Measurements from ENCODE around the gene EPN2. TPM values are rescaled to one million over a fixed set of nuclear protein-coding genes. Genes with fewer than 3 reads are reported as not detected.
"Not testable (repeated sequence)": the region's sequence is repeated elsewhere in the genome, so short reads cannot be mapped to it uniquely, and the experiment has no call there.

The EPN2 gene
- total and polyA plus RNA-seq, 12 donors: 12.0 to 53.8 (median 22.5) TPM

DNA sequence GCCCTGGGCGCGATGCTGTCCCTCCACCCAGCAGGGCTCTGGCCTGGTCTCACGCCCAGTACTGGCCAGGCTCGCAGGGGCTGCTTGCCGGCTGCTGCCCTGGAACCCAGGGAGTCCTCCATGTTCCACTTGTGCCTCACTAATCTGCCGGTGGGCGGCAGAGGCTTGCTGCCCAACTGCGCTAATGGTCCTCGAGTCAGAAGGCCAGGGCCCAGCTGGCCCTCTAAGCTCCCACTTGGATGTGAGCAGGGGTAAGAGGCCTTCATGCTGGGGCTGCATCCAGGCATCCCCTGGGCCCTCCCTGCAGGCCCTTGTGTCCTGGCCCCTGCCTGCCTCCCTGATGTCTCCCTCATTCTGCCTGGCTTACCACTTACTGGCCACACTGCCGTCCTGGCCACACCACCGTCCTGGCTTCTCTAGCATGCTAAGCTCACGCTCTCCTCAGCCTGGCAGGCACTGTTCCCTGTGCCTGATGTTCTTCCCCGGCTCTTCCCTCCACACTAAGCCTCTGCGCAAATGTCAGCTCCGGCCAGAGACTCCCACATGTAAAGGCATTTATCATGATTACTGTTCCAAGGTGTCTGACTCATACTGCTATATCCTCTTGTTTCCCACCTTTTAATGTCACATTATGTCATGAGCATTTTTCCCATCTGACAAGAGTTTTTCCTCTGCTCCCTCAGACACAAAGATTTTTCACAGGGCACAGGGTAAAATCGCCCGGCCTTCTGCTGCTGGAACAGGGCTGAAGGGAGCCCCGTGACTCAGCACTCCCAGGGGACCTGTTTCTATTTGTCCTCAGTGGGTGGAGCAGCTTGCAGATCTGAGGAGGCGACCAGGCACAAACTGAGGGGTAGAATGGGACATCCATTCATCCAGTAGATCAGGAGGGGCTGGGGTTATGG lies 109.4 kb downstream of the EPN2 start:
- intact Hi-C loops (cut with DNase I): no loop called here
- DNase-seq: peak; percentile 54 to 85 (median 81)
- 33 to 56% (median 53%) methylated on average over 10 to 19 of the region's 19 CpGs for WGBS, 4 donors
- no peaks in the 10 kb centered on the region for H3K9me3 ChIP-seq (replicated peaks in 1 of 3)
- no peaks in the 10 kb centered on the region for H3K36me3 ChIP-seq (replicated peaks in 1 of 2)
- H3K4me1 ChIP-seq (replicated peaks in 1 of 2): peaks cover 12 to 28% of the 10 kb centered on the region in 2 donors
- no peak overlapping the region for H3K4me3 ChIP-seq
- no peak for TF ChIP-seq POLR2A (IDR thresholded peaks at IDR 0.05)
- TF ChIP-seq, protein P1, sequence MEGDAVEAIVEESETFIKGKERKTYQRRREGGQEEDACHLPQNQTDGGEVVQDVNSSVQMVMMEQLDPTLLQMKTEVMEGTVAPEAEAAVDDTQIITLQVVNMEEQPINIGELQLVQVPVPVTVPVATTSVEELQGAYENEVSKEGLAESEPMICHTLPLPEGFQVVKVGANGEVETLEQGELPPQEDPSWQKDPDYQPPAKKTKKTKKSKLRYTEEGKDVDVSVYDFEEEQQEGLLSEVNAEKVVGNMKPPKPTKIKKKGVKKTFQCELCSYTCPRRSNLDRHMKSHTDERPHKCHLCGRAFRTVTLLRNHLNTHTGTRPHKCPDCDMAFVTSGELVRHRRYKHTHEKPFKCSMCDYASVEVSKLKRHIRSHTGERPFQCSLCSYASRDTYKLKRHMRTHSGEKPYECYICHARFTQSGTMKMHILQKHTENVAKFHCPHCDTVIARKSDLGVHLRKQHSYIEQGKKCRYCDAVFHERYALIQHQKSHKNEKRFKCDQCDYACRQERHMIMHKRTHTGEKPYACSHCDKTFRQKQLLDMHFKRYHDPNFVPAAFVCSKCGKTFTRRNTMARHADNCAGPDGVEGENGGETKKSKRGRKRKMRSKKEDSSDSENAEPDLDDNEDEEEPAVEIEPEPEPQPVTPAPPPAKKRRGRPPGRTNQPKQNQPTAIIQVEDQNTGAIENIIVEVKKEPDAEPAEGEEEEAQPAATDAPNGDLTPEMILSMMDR (IDR thresholded peaks at IDR 0.05): no peak
- no peaks in the 10 kb centered on the region for H3K27me3 ChIP-seq
- peak overlapping the region in 4 of 5 donors; percentile 15 to 79 (median 50) for H3K27ac ChIP-seq

DNA sequence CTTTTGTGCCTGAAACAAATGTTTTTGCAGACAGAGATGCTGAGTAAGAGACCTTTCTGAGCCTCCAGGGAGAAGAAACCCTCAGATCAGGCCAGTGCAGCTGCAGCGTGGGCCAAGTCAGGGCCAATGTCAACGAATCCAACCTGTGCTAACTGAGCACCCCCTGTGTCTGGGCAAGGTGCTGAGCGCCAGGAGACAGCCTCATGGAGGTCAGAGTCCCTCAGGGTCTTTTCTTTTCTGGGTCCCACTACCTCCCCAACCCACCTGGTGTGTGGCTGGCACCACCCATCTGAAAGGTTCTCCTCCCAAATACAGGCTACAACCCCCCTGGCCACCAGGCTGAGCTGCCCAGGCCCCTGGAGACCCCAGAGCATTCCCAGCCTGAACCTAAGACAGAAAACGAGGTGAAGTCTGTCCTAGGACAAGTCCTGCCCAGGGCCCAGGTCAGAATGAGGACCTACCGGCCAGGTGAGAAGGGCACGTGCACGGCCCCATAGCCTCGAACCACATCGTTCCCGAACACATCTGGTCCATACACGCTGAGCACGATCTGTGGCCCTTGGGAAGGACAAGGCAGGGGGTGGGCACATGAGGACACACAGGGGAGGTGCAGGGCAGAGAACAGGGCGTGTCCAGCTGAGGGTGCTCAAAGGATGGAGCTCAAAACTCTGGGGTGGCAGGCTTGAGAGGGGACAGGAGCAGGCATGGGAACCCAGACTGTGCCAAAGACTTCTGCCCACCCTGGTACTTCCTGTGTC lies 110.3 kb downstream of the EPN2 start:
- Histone ChIP-seq H3K27ac (peak overlapping the region in 3 of 5 donors; percentile 37 to 79 (median 64)), H3K4me1 (replicated peaks in 1 of 2) (peaks cover 12 to 28% of the 10 kb centered on the region in 2 donors), H3K27me3 (no peaks in the 10 kb centered on the region), H3K9me3 (replicated peaks in 1 of 3) (no peaks in the 10 kb centered on the region), H3K36me3 (replicated peaks in 1 of 2) (no peaks in the 10 kb centered on the region), H3K4me3 (no peak overlapping the region)
- TF ChIP-seq, protein P1 (IDR thresholded peaks at IDR 0.05): no peak
- no peak for TF ChIP-seq POLR2A (IDR thresholded peaks at IDR 0.05)
- intact Hi-C loops (cut with DNase I): no loop called here
- DNase-seq: peak in 5 of 7 donors; percentile 14 to 53 (median 16)
- 87 to 94% (median 91%) methylated on average over 12 to 13 of the region's 13 CpGs for WGBS, 4 donors

- H3K27ac ChIP-seq: peak overlapping the region in 1 of 5 donors; percentile 64
- peaks cover 12 to 28% of the 10 kb centered on the region in 2 donors for H3K4me1 ChIP-seq (replicated peaks in 1 of 2)
- H3K9me3 ChIP-seq (replicated peaks in 1 of 3): no peaks in the 10 kb centered on the region
- TF ChIP-seq, protein P1 (IDR thresholded peaks at IDR 0.05): no peak
- no peak for TF ChIP-seq POLR2A (IDR thresholded peaks at IDR 0.05)
- intact Hi-C loops (cut with DNase I): no loop called here
- no peaks in the 10 kb centered on the region for H3K27me3 ChIP-seq
- no peak overlapping the region for H3K4me3 ChIP-seq
- 89 to 96% (median 92%) methylated on average over 9 of the region's 9 CpGs for WGBS, 4 donors
- DNase-seq: peak in 5 of 7 donors; percentile 6 to 39 (median 13)
- H3K36me3 ChIP-seq (replicated peaks in 1 of 2): no peaks in the 10 kb centered on the region
These were observed 111.0 kb downstream of the EPN2 start for GRCh38 chr17:19348081-19348650.

DNA sequence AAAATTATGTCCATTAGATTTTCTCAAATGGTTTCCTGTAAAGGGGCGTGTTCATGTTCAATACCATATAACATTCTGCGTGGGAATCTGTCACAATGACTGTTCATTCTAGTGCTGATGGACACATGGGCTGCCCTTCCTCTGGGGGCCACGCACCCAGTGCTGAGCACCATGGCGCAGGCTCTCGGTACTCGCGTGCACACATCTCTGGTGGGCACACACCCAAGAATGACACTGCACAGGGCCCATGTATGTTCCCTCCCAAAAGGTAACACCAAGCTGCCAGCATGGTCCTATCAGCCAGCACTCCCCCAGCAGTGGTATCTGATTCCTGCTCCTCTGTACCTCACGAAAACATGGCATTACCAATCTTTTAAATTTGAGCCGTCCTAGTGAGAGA lies 111.6 kb downstream of the EPN2 start:
- no peaks in the 10 kb centered on the region for H3K36me3 ChIP-seq (replicated peaks in 1 of 2)
- WGBS, 4 donors: 93 to 96% (median 95%) methylated on average over 9 of the region's 9 CpGs
- no peak overlapping the region for H3K27ac ChIP-seq
- no peaks in the 10 kb centered on the region for H3K9me3 ChIP-seq (replicated peaks in 1 of 3)
- H3K4me3 ChIP-seq: no peak overlapping the region
- peak in 5 of 7 donors; percentile 8 to 39 (median 17) for DNase-seq
- H3K27me3 ChIP-seq: no peaks in the 10 kb centered on the region
- peaks cover 12 to 25% of the 10 kb centered on the region in 2 donors for H3K4me1 ChIP-seq (replicated peaks in 1 of 2)
- intact Hi-C loops (cut with DNase I): no loop called here
- TF ChIP-seq, protein P1 (IDR thresholded peaks at IDR 0.05): no peak
- no peak for TF ChIP-seq POLR2A (IDR thresholded peaks at IDR 0.05)

- H3K4me1 ChIP-seq (replicated peaks in 1 of 2); H3K36me3 ChIP-seq (replicated peaks in 1 of 2); H3K27ac ChIP-seq; H3K27me3 ChIP-seq; H3K4me3 ChIP-seq; intact Hi-C loops (cut with DNase I); H3K9me3 ChIP-seq (replicated peaks in 1 of 3): not testable (repeated sequence)
- 91 to 93% (median 91%) methylated on average over 11 of the region's 11 CpGs for WGBS, 4 donors
- DNase-seq: peak in 1 of 7 donors; percentile 6
These were observed 116.2 kb downstream of the EPN2 start for GRCh38 chr17:19353401-19353800.

Data from adrenal gland (tissue), 12 donors.